ENCODE data around the gene KRT5. TPM values are rescaled to one million over a fixed set of nuclear protein-coding genes. Genes with fewer than 3 reads are reported as not detected.
"Not testable (repeated sequence)": the region's sequence is repeated elsewhere in the genome, so short reads cannot be mapped to it uniquely, and the experiment has no call there.

The KRT5 gene
- polyA plus RNA-seq, 4 donors = 0.08 to 1.0 (median 0.16) TPM; not detected in 1

DNA sequence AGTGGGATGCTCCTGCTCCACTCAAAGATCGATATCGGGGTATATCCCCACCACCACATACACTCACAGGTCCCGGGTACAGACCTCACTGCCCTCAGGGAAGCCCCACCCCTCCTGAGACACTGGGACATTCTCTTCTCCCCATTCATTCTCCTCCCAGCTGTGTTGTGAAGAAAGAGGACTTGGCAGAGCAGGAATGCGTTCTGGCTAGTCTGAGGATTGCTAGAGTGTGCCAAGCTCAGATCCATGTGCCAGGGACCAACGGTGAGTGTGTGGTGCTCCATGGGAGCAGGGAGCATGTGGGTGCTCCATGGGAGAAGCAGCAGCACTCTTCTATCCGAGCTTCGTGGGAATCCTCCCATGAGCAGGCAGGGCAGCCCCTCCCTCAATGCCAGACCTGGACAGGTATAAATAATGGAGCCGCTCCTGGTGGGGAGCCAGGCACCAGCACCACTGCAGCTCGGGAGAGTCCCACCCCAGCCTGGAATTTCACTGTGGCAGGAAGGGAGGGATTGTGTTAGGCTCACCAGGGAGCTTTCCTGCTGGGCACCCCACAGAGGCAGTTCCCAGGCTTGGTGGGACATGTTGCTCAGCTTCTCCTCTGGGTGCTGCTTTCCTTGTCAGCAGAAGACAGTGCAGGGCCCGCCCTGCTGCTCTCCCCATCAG lies 2.3 kb upstream of the KRT5 start:
- DNase-seq (ENCODE audit: low read depth in 4 of 4, low spot score in 2 of 4) = no peak

DNA sequence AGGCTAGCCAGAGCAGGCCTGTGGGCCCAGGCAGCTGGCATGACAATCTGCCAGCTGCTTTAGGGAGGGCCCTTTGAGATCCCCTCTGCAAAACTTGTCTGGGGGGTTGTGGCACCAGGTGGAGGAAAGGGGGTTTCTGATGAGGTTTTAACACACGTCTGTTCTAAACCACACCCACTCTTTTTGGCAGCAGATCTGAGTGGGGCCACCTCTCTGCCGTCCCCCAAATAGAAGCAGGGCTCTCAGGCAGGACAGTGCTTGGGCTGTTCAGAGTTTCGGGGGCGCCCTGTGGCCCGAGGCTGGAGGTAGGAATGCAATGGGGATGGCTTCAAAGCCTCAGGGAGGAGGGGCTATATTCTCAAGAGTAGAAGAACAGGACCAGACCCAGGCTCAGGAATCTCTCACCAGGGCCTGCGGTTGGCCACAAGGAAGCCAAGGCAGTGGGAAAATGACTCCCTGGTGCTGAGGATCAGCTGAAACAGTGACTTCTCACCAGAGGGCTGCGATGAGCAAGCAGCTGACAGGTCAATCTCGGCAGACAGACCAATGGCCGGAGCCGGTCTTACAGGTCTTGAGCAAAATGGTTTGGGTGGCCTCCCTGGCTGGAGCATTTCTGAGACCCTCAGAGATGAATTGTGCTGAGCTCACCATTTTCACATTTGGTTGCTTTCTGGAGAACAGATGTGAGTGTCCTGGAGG lies 1.5 kb upstream of the KRT5 start:
- no peak for DNase-seq (ENCODE audit: low read depth in 4 of 4, low spot score in 2 of 4)

GRCh38 chr12:52521175-52521567 lies 977 bp upstream of the KRT5 start:
- no peak for DNase-seq (ENCODE audit: low read depth in 4 of 4, low spot score in 2 of 4)

DNA sequence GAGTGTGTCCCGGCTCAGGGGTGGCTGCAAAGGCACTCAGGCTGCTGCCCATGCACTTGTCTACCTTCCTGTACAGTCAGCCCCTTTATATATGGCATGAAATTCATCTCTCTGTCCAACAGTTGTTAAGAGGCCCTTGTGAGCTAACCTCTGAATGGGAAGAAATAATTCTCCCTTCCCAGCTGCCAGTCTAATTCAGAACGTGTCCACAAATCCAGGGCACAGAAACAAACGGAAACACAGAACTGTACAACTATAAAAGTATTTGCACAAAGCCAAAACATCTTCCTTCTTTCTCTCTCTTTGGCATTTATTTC lies 849 bp downstream of the KRT5 start:
- DNase-seq (ENCODE audit: low read depth in 4 of 4, low spot score in 2 of 4) = no peak

- no peak for DNase-seq (ENCODE audit: low read depth in 4 of 4, low spot score in 2 of 4)
These were observed 1.4 kb downstream of the KRT5 start for GRCh38 chr12:52518574-52519386.

- DNase-seq (ENCODE audit: low read depth in 4 of 4, low spot score in 2 of 4) = no peak
These were observed 2.3 kb downstream of the KRT5 start for GRCh38 chr12:52517888-52518287.

DNA sequence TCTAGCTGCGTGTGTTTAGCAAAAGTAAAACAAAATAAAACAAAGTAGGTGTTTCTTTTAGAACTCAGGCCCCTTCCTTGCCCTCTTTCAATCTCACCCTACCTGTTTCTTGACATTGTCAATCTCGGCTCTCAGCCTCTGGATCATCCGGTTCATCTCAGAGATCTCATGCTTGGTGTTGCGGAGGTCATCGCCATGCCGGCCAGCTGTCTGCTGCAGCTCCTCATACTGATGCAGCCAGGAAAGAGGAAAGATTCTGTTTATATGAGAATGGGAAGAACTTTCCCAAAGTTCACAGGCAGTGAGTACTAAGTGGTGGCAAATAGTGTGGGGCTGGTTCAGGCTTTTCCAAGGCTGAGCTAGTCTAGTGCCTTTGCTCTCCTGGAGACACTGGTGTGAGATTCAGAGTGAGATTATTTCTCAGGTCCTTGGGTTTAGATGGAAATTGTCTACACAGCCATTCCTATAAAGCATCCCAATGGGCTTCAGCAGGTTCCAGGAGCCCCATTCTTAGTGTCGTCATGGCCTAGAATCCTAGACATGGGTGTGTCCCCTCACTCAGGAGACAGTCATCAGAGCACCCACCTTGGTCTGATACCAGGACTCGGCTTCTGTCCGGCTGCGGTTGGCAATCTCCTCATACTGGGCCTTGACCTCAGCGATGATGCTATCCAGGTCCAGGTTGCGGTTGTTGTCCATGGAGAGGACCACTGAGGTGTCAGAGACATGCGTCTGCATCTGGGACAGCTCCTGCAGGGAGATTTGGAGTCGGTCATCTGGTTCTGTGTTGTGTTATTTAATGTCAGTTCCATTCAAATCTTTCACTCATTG lies 3.0 kb downstream of the KRT5 start:
- no peak for DNase-seq (ENCODE audit: low read depth in 4 of 4, low spot score in 2 of 4)

- DNase-seq (ENCODE audit: low read depth in 4 of 4, low spot score in 2 of 4) = no peak
These were observed 4.0 kb downstream of the KRT5 start for GRCh38 chr12:52515927-52516831.

DNA sequence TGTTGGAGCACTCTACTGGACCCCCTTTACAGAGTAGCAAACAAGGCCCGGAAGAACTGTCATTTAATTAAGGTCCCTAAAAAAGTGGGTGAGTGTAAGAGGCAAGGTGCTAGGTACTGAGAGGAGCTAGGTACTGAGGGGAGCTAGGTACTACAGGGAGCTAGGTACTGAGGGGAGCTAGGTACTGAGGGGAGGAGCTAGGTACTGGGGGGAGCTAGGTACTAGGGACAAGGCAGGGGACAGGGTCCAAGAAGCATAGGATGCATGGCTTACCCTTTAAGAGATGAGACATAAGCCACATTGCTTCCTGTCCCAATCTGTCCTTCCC lies 4.9 kb downstream of the KRT5 start:
- no peak for DNase-seq (ENCODE audit: low read depth in 4 of 4, low spot score in 2 of 4)

DNA sequence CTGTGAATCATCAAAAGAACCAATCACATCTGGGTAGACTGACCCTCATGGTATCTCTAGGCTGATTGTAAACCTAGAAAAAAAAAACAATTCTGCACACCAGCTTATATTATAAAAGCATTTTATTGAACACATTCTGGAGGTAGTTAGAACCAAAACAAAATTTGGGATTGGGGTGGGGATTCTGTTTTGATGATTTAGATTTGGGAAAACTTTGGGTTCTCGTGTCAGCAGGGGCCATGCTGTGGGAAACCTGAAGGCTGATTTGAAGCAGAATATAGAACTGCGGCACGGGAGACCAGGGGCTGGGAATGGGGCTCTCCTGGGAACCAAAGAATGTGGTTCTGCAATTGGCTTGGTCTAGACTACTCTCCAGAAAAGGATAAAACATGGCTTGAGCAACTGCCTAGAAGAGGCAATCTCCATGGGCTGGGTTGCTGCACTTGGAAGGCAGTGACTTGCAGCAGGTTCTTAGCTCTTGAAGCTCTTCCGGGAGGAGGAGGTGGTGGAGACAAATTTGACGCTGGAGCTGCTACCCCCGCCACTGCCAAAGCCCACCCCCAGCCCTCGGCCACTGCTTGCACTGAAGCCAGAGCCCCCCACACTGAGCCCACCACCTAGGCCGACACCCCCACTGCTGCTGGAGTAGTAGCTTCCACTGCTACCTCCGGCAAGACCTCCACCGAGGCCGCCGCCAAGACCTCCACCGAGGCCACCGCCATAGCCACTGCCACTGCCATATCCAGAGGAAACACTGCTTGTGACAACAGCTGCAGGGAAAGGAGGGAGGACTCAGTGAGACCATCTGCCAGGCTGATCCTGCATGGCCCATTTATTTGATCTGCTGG lies 5.5 kb downstream of the KRT5 start:
- DNase-seq (ENCODE audit: low read depth in 4 of 4, low spot score in 2 of 4) = no peak

- DNase-seq (ENCODE audit: low read depth in 4 of 4, low spot score in 2 of 4) = no peak
These were observed 6.5 kb downstream of the KRT5 start for GRCh38 chr12:52513736-52514135.

- no peak for DNase-seq (ENCODE audit: low read depth in 4 of 4, low spot score in 2 of 4)
These were observed 12.0 kb downstream of the KRT5 start for GRCh38 chr12:52508211-52508610.

DNA sequence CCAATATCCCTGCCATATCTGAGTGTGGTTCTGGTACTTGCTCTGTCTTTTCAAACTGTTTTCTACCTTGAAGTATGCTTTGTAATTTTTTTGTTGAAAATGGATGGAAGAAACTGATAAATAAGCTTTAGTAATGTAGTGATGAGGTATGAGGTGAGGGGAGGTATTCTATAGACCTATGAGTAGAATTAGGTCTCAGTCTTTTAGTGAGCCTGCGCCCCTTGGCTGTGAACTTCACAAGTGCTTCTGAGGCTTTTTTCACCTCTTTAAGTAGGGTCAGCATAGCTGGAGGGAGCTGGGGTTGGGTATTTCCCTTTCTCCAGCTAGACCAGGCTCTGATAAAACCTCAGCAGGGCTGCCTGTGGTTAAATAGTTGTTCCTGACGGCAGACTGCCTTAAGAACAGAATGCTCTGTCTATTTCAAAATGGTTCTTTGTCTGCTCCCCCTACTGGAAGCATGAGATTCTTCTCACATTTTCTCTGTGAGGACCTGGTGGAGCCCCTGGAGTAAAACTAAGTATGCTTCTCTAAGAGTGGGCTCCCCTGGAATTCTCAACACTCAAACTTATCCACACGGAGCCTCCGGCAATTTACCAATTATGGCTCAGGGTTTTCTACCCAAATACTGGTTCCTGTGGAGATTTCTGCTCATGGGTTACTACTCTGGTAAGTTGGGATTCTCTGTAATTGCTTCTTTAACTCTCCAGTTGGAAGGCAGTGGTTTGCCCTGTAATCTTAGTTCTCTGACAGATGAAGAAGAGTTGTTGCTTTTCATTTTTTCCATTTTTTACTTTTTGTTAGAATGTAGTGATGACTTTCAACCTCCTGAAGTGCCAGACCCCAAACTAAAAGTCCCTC lies 13.1 kb downstream of the KRT5 start:
- no peak for DNase-seq (ENCODE audit: low read depth in 4 of 4, low spot score in 2 of 4)

- DNase-seq (ENCODE audit: low read depth in 4 of 4, low spot score in 2 of 4) = no peak
These were observed 17.3 kb downstream of the KRT5 start for GRCh38 chr12:52502877-52503276.

DNA sequence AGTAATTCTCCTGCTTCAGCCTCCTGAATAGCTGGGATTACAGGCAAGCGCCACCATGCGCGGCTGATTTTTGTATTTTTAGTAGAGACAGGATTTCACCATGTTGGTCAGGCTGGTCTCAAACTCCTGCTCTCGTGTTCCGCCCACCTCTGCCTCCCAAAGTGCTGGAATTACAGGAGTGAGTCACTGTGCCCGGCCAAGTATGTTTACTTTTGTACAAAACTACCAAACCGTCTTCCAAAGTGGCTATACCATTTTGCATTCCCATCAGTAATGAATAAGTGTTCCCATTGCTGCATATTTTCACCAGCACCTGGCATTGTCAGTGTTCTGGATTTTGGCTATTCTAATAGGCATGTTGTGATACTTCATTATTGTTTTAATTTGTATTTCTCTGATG lies 18.7 kb downstream of the KRT5 start:
- DNase-seq (ENCODE audit: low read depth in 4 of 4, low spot score in 2 of 4) = no peak

DNA sequence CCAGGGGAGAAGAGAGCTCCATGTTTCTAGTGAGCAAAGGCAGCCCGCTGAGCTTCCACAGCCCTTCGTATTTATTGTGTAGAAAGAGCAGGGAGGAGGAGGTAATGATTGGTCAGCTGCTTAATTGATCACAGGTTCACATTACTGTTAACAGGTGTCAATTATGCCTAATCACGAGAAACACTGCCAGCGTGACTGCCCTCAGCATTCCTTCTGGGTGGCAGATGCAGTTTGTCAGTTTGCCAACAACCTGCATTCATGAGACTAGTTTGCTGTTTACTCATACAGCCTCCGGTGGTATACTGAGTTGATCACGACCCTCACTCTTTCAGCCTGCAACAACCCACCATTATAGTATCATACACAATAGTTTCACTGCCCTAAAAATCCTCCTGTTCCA lies 19.6 kb downstream of the KRT5 start:
- not testable (repeated sequence) for DNase-seq (ENCODE audit: low read depth in 4 of 4, low spot score in 2 of 4)

DNA sequence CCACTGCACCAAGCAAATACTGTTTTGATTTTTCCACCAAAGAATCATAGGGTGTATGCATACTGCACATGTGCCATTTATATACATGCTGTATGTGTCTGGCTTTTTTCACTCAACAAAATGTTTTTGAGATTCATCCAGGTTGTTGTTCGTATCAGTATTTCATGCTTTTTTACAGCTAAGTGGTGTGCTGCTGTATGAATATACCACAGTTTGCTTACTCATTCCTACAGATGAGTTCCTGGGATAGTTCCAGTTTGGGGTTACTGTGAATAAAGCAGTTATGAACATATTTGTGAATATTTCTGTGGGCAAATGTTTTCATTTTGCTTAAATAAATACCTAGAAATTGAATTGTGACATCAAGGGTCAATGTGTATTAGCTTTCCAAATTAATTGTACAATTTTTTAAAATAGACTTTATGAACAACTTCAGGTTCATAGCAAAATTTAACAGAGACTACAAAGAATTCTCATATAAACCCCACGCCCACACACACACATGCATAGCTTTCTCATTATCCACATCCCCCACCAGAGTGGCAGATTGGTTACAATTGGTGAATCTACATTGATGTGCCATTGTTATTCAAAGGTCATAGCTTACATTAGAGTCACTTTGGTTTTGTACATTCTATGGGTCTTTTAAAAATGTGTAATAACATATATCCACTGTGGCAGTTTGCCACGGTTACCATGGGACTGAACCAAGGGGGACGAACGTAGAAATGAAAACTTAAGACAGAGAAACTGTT lies 20.2 kb downstream of the KRT5 start:
- DNase-seq (ENCODE audit: low read depth in 4 of 4, low spot score in 2 of 4) = no peak

DNA sequence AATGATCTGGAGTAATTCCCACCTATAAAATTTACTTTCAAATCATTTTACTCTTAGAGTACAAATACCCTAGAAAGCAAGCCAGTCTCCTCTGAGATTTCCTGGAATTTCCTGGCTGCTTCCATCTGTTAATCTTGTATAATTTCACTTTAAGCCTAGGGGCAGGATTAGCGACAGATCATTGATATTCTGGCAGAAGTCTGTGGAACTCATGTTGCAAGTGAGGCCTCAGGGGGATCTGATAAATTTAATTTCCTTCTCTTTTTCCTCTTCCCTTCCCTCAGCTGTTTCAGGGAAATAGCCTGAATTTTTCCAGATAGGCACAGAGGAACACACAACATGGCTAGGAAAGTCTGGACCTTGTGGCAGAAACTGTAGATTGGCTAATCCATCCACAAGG lies 21.2 kb downstream of the KRT5 start:
- DNase-seq (ENCODE audit: low read depth in 4 of 4, low spot score in 2 of 4) = no peak

Measured in left renal cortex interstitium (tissue), 4 donors.